CD14-positive monocyte (primary cell): ENCODE measurements around the gene REEP3. TPM values are rescaled to one million over a fixed set of nuclear protein-coding genes. Genes with fewer than 3 reads are reported as not detected.

ENCODE experiments used
- DNase-seq, 3 donors: peaks; one replicate each; pipeline ENCODE4 v3.0.0-alpha.2; 2011 to 2022
- H2AFZ ChIP-seq: 2 replicates; pipeline ENCODE4 v1.6.0; 2012; ENCODE audit warnings: mild to moderate bottlenecking, low read depth, low read length, inconsistent platforms; ENCODE audit not compliant: insufficient read depth, poor library complexity, severe bottlenecking
- H3K27ac ChIP-seq, 2 donors: 1 replicate in 1 of 2; 2 replicates in 1 of 2; pipeline ENCODE4 v1.5.1; 2012 to 2013; ENCODE audit warnings: low read length in 2 of 2, control low read depth in 1 of 2, inconsistent platforms in 1 of 2, low read depth in 1 of 2, mild to moderate bottlenecking in 1 of 2
- H3K27me3 ChIP-seq, 2 donors: one replicate each; pipeline versions ENCODE4 v1.6.0 to v1.6.1; 2011 to 2013; ENCODE audit warnings: low read length in 2 of 2; ENCODE audit not compliant: control insufficient read depth in 2 of 2, insufficient read depth in 2 of 2
- H3K36me3 ChIP-seq, 2 donors: replicated peaks in 1 of 2; 1 replicate in 1 of 2; 2 replicates in 1 of 2; pipeline versions ENCODE4 v1.5.1 to v1.6.1; 2012 to 2013; ENCODE audit warnings: low read length in 2 of 2, control low read depth in 1 of 2, inconsistent platforms in 1 of 2, mild to moderate bottlenecking in 1 of 2; ENCODE audit not compliant: insufficient read depth in 2 of 2, control insufficient read depth in 1 of 2
- H3K4me1 ChIP-seq, 2 donors: 1 replicate in 1 of 2; 2 replicates in 1 of 2; pipeline versions ENCODE4 v1.5.1 to v1.6.1; 2012 to 2013; ENCODE audit warnings: low read length in 2 of 2, control low read depth in 1 of 2, inconsistent platforms in 1 of 2, mild to moderate bottlenecking in 1 of 2, moderate library complexity in 1 of 2; ENCODE audit not compliant: insufficient read depth in 2 of 2, control insufficient read depth in 1 of 2
- H3K4me2 ChIP-seq: replicated peaks from 2 replicates; pipeline ENCODE3; 2012; ENCODE audit warnings: low read length, moderate library complexity, mild to moderate bottlenecking; ENCODE audit not compliant: poor library complexity, severe bottlenecking; ENCODE audit errors: extremely low read depth
- H3K4me3 ChIP-seq, 3 experiments: fragments of 200-600 bp in 1 of 3; sonication (generic) in 1 of 3; replicated peaks in 1 of 3; 1 replicate in 2 of 3; 2 replicates in 1 of 3; pipeline ENCODE4 v1.5.1; 2011 to 2013; ENCODE audit warnings: low read length in 3 of 3, mild to moderate bottlenecking in 3 of 3, control low read depth in 2 of 3, low read depth in 2 of 3, inconsistent platforms in 1 of 3, moderate library complexity in 1 of 3
- H3K79me2 ChIP-seq: 2 replicates; pipeline ENCODE4 v1.6.0; 2012; ENCODE audit warnings: mild to moderate bottlenecking, control low read depth, inconsistent platforms, low read length, moderate library complexity; ENCODE audit not compliant: insufficient read depth
- H3K9ac ChIP-seq: 2 replicates; pipeline ENCODE4 v1.6.0; 2017; ENCODE audit warnings: low read length, mild to moderate bottlenecking; ENCODE audit not compliant: insufficient read depth, poor library complexity, severe bottlenecking
- H3K9me3 ChIP-seq, 2 donors: replicated peaks in 1 of 2; 1 replicate in 1 of 2; 2 replicates in 1 of 2; pipeline versions ENCODE4 v1.5.1 to v1.6.1; 2012 to 2013; ENCODE audit warnings: low read length in 2 of 2, control low read depth in 1 of 2; ENCODE audit not compliant: control insufficient read depth in 1 of 2, insufficient read depth in 1 of 2
- H4K20me1 ChIP-seq: 2 replicates; pipeline ENCODE4 v1.6.0; 2012; ENCODE audit warnings: mild to moderate bottlenecking, low read length, control low read depth, moderate library complexity; ENCODE audit not compliant: insufficient read depth
- H3K27ac Mint-ChIP-seq, 7 donors: one replicate each; pipeline ENCODE4 v1.8.0; 2020; ENCODE audit warnings: mild to moderate bottlenecking in 7 of 7, mixed read lengths in 7 of 7, moderate library complexity in 6 of 7, inconsistent platforms in 2 of 7
- H3K27me3 Mint-ChIP-seq, 3 donors: one replicate each; pipeline ENCODE4 v1.8.0; 2021 to 2022; ENCODE audit warnings: low read depth in 3 of 3, mild to moderate bottlenecking in 3 of 3, mixed read lengths in 3 of 3, moderate library complexity in 3 of 3, inconsistent platforms in 1 of 3
- H3K36me3 Mint-ChIP-seq, 2 donors: one replicate each; pipeline ENCODE4 v1.8.0; 2020; ENCODE audit warnings: mixed read lengths in 2 of 2, inconsistent platforms in 1 of 2, mild to moderate bottlenecking in 1 of 2
- H3K4me1 Mint-ChIP-seq: one replicate; pipeline ENCODE4 v1.8.0; 2020; ENCODE audit warnings: mild to moderate bottlenecking, mixed read lengths
- H3K4me3 Mint-ChIP-seq, 2 donors: one replicate each; pipeline ENCODE4 v1.8.0; 2020; ENCODE audit warnings: mild to moderate bottlenecking in 2 of 2, mixed read lengths in 2 of 2, moderate library complexity in 1 of 2
- H3K9me3 Mint-ChIP-seq, 7 donors: one replicate each; pipeline ENCODE4 v1.8.0; 2020 to 2022; ENCODE audit warnings: mixed read lengths in 7 of 7, mild to moderate bottlenecking in 6 of 7, moderate library complexity in 6 of 7, inconsistent platforms in 2 of 7
- WGBS: methylation state at CpG from one replicate; pipeline ENCODE4 v1.1.5; 2013; ENCODE audit warnings: missing lambda C conversion rate; ENCODE audit not compliant: insufficient coverage; 5-methylcytosine and 5-hydroxymethylcytosine counted together
- intact Hi-C, 2 donors: fragments of 100-400 bp; cut with micrococcal nuclease; formaldehyde crosslinking; loops; one replicate each; pipeline versions ENCODE4 v1.15.0 to v1.15.1; 2023
- polyA plus RNA-seq, 3 donors: library from polyadenylated mRNA; depleted of rRNA in 1 of 3; unstranded in 2 of 3; stranded (reverse) in 1 of 3; fragments of 300-500 nt in 2 of 3; fragments of >200 nt in 1 of 3; fragmentation: Illumina TruSeq in 2 of 3; gene quantifications; 1 replicate in 2 of 3; 2 replicates in 1 of 3; pipeline ENCODE4 v1.2.3, GENCODE V29; 2012 to 2021
- TF ChIP-seq, protein P1 (sequence below): fragments of 200-600 bp; IDR thresholded peaks from one replicate; pipeline ENCODE4 v1.8.0; 2022; ENCODE audit warnings: antibody characterized with exemption, mild to moderate bottlenecking

Gene REEP3
- polyA plus RNA-seq, 3 donors = 9.1 to 17.7 (median 17.7) TPM

DNA sequence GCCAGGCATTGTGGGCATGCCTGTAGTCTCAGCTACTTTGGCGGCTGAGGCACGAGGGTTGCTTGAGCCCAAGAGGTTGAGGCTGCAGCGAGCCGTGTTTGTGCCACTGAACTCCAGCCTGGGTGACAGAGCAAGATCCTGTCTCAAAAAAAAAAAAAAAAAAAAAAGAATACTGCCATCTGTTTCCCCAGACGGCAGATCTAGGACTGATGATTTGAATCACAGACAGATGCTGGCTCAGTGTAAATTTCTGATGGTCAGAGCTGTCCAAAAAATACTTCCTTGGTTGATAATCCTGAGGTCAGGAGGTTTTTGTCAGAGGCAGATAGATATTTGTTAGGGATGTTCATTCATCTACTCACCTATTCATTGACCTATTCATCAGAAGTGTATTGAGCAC is 130.7 kb downstream of the REEP3 start:
- H3K9me3 Mint-ChIP-seq = peaks cover 3 to 9% (median 6%) of the 10 kb centered on the region in 7 donors
- H3K4me1 Mint-ChIP-seq = no peaks in the 10 kb centered on the region
- H3K4me1 ChIP-seq = no peaks in the 10 kb centered on the region
- no peak overlapping the region for H3K4me2 ChIP-seq
- H3K9ac ChIP-seq = no peak overlapping the region
- peaks cover 0 to 6% of the 10 kb centered on the region in 2 donors for H3K9me3 ChIP-seq
- H3K79me2 ChIP-seq = no peaks in the 10 kb centered on the region
- no peak for DNase-seq
- no peaks in the 10 kb centered on the region for H4K20me1 ChIP-seq
- peaks cover 0 to 2% (median 0%) of the 10 kb centered on the region in 3 donors for H3K27me3 Mint-ChIP-seq
- TF ChIP-seq, protein P1, sequence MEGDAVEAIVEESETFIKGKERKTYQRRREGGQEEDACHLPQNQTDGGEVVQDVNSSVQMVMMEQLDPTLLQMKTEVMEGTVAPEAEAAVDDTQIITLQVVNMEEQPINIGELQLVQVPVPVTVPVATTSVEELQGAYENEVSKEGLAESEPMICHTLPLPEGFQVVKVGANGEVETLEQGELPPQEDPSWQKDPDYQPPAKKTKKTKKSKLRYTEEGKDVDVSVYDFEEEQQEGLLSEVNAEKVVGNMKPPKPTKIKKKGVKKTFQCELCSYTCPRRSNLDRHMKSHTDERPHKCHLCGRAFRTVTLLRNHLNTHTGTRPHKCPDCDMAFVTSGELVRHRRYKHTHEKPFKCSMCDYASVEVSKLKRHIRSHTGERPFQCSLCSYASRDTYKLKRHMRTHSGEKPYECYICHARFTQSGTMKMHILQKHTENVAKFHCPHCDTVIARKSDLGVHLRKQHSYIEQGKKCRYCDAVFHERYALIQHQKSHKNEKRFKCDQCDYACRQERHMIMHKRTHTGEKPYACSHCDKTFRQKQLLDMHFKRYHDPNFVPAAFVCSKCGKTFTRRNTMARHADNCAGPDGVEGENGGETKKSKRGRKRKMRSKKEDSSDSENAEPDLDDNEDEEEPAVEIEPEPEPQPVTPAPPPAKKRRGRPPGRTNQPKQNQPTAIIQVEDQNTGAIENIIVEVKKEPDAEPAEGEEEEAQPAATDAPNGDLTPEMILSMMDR = no peak
- no peak overlapping the region for H2AFZ ChIP-seq
- H3K27ac Mint-ChIP-seq = no peak overlapping the region
- no peak overlapping the region for H3K4me3 ChIP-seq
- H3K27ac ChIP-seq = no peak overlapping the region
- H3K27me3 ChIP-seq = no peaks in the 10 kb centered on the region
- WGBS = 75% methylated on average over 4 of the region's 5 CpGs
- intact Hi-C loops = no loop called here
- no peaks in the 10 kb centered on the region for H3K36me3 ChIP-seq
- H3K4me3 Mint-ChIP-seq = no peak overlapping the region
- H3K36me3 Mint-ChIP-seq = no peaks in the 10 kb centered on the region

DNA sequence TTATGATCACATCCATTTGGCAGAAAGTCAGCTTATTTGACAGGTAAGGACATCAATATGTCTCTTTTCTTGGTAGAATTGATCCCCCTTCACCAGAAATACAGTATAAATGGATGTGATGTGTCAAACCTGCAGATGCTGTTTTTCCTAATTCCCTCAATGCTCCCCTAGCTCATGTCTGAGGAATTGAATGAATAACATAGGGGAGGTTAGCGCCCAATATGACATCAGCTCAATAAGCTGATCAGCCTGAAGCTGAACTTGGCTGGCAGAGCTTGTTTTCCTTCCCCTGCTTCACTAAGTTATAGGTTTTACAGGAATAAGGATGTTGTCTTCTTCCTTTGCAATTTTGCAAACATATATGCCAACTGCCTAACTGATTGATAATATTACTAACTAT is 132.5 kb downstream of the REEP3 start:
- WGBS = no CpG with 5 or more reads among the region's 1 CpG
- no peak overlapping the region for H3K27ac Mint-ChIP-seq
- intact Hi-C loops = no loop called here

More for the DNA sequence above, 132.5 kb downstream of the REEP3 start:
- H3K27me3 ChIP-seq = no peaks in the 10 kb centered on the region
- no peak overlapping the region for H2AFZ ChIP-seq
- no peak overlapping the region for H3K4me2 ChIP-seq
- no peak for DNase-seq
- Mint-ChIP-seq H3K4me3 (no peak overlapping the region), H3K36me3 (no peaks in the 10 kb centered on the region), H3K27me3 (peaks cover 0 to 2% (median 0%) of the 10 kb centered on the region in 3 donors), H3K9me3 (peaks cover 3 to 7% (median 6%) of the 10 kb centered on the region in 7 donors), H3K4me1 (no peaks in the 10 kb centered on the region)
- no peaks in the 10 kb centered on the region for H3K79me2 ChIP-seq
- no peak overlapping the region for H3K4me3 ChIP-seq
- no peaks in the 10 kb centered on the region for H3K4me1 ChIP-seq
- H3K36me3 ChIP-seq = no peaks in the 10 kb centered on the region
- H3K9ac ChIP-seq = no peak overlapping the region
- no peaks in the 10 kb centered on the region for H4K20me1 ChIP-seq
- peaks cover 0 to 6% of the 10 kb centered on the region in 2 donors for H3K9me3 ChIP-seq
- TF ChIP-seq, protein P1 = no peak
- H3K27ac ChIP-seq = no peak overlapping the region
